ENCODE results near the gene MSTO1. TPM values are rescaled to one million over a fixed set of nuclear protein-coding genes. Genes with fewer than 3 reads are reported as not detected.

The MSTO1 gene
- total RNA-seq = 10 to 100 TPM; 50.7 to 53.1 TPM

DNA sequence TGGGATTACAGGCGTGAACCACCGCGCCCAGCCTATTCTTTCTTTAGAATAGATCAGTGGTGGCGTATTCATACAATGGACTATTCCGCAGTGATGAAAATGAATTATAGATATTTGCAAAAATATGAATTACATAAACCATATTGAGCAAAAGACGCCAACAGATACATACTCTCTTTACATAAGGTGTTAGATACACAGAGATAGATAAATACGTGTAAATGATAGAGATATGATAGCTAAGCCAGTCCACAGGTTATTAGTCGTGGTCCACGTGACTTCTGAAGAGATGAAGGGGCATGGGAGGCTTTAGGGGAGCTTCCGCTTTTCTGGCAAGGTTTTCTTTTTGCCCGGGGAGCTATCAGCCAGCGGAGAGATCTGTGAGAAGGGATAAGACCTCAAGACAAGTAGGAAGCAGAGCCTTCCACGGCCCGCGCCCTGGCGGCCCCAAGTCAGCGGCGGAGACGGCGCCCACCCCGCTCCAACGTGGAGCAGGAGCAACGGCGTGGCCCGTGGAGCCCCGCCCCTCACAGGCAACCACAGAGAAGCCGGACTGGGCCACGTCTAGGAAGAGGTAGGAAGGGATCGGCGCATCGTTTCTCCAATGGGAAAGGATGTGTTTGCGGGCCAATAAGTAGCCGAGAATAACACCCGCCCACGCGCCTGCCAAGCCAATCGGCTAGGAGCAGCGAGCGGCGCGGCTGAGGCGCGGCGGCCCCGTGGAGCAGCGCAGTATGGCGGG is at the start of gene MSTO1:
Gene MSTO1 (plus strand): TSS at position 704 of the 742 bp plus-strand sequence. CDS start 31 bp downstream, at position 735.

DNA sequence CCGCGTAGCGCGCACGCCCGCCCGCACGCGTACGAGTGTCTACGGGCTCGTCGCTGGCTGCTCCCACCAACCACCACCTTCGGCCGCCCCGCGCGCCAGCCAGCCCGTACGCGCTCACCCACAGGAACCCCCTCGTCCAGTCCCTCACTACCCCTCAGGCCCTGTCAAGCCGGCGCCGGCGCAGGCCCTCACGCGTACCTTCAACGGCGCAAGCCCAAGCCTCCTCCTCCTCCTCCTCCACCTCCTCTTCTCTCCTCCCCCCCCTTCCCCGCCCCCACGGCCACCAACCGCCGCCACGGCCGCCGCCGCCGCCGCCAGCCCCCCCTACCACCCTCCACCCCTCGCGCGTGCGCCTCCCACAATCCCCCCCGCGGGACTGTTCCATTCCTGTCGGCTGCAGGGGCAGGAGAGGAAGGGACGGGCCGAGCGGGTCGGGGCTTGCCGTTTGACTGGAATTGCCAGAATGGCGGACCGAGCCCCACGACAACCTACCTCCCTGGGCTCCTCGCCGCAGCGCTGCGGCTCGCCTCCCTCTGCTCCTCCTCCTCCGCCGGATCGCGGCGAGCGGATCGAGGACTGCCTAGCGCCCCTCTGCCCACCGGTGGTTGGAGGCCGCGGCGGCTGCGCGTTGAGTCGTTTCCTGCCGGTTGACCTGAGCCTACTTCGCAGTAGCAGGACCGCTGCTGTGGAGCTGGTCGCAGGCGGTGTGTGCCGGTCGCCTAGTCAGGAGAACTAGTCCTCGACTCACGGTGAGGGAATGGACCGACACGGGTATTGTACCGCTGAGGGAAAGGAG is 47.2 kb upstream of the MSTO1 start, which contains the start of gene ASH1L:
Gene ASH1L (minus strand): TSS at position 223 of the 796 bp plus-strand sequence. CDS start 41,284 bp downstream, outside the sequence.

Other genes starting within 250 kb of the MSTO1 start
- 10 to 100 TPM; 46.7 to 47.4 TPM for gene ASH1L, start 47.4 kb upstream of the MSTO1 start, total RNA-seq
- gene YY1AP1, start 78.6 kb downstream of the MSTO1 start, total RNA-seq = 10 to 100 TPM; 70.9 to 73.8 TPM
- 100 to 1,000 TPM; 120 to 132 TPM for gene DAP3, start 78.9 kb downstream of the MSTO1 start, total RNA-seq
- gene GON4L, start 247.0 kb downstream of the MSTO1 start, total RNA-seq = 10 to 100 TPM; 71.3 to 71.5 TPM
- 1 to 10 TPM; 5.7 to 6.2 TPM for gene SYT11, start 249.3 kb downstream of the MSTO1 start, total RNA-seq

Measured in activated naive CD4-positive, alpha-beta T cell treated with anti-CD3 and anti-CD28 coated beads, Interleukin-2, amount 10 ng/mL, durations not matched to agents 5 hours and 36 hours (primary cell).